ENCODE data around the gene POU6F2. TPM values are rescaled to one million over a fixed set of nuclear protein-coding genes. Genes with fewer than 3 reads are reported as not detected.

The POU6F2 gene
- total RNA-seq, 4 donors from 2014 or later, result 0.31 to 0.66 TPM; not detected in 2

DNA sequence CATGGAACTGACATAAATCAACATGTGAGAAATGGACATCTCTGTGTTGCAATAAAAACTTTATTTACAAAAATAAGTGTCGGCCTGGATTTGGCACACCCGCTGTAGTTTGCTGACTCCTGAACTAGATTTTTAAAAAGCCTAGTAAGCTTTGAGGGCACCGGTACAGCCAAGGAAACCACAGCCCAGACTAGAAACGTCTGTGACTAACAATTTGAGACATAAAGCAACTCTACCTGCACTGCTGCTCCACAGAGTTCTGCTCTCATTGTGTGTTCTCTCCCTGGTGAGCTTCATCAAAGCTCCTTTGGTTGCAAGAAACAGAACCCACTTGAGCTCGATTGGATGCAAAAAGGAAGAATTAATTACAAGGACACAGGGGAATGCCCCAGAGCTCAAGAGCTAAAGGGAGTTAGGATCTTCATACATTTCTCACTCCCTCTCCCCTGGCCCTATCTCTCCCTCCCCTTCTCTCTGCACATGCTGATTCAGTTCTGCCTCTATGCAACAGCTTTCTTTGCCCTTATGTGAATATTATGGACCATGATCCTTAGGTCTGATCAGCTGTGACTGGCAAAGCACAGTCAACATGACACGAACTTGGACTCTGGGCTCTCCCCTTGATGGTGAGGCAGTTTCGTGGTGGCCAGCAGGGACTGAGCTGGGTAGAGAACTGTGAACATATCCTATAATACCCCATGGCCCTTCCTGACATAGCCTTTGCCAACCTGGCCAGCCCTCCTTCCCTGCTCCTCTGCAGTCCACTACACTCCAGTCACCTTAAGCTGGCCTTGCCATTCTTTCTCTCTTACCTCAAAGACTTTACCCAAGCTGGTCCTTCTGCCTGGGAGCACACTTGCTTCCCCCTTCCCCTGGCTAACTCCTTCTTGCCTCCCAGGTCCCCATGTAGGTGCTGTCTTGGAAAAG, 511.0 kb downstream of the POU6F2 start:
- H3K27ac ChIP-seq, result no peak overlapping the region
- H3K36me3 ChIP-seq, result no peaks in the 10 kb centered on the region
- no peaks in the 10 kb centered on the region for H3K27me3 ChIP-seq
- no peak for ATAC-seq
- no peaks in the 10 kb centered on the region for H3K9me3 ChIP-seq
- no peaks in the 10 kb centered on the region for H3K4me1 ChIP-seq
- WGBS, 2 donors (ENCODE audit: low coverage in 1 of 2), result 40 to 65% methylated on average over 1 to 5 of the region's 7 CpGs
- H3K4me3 ChIP-seq, result no peak overlapping the region
- TF ChIP-seq, protein P1, sequence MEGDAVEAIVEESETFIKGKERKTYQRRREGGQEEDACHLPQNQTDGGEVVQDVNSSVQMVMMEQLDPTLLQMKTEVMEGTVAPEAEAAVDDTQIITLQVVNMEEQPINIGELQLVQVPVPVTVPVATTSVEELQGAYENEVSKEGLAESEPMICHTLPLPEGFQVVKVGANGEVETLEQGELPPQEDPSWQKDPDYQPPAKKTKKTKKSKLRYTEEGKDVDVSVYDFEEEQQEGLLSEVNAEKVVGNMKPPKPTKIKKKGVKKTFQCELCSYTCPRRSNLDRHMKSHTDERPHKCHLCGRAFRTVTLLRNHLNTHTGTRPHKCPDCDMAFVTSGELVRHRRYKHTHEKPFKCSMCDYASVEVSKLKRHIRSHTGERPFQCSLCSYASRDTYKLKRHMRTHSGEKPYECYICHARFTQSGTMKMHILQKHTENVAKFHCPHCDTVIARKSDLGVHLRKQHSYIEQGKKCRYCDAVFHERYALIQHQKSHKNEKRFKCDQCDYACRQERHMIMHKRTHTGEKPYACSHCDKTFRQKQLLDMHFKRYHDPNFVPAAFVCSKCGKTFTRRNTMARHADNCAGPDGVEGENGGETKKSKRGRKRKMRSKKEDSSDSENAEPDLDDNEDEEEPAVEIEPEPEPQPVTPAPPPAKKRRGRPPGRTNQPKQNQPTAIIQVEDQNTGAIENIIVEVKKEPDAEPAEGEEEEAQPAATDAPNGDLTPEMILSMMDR (IDR thresholded peaks at IDR 0.05), result no peak
- TF ChIP-seq POLR2A (IDR thresholded peaks at IDR 0.05) (no peak), POLR2AphosphoS5 (IDR thresholded peaks at IDR 0.05) (no peak), EP300 (IDR thresholded peaks at IDR 0.05) (no peak)

DNA sequence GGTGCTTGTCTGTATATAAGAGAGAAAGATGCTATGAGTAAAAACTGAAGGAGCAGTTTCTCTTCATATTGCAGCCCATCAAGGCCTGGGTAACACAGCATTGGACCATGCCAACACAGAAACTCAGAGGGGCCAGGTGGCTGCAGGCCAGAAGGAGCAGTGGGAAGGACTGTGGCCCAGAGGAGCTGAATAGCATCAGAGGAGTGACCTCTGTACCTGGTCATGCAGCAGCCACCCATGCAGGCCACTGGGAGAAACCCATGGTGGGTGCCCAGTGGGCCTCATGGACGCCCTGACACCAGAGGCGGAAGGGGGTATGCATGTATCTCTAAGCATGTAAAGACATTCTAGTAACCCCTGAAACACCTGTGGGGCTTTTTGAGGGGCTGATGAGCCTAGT, 512.6 kb downstream of the POU6F2 start:
- H3K36me3 ChIP-seq, result no peaks in the 10 kb centered on the region
- no peaks in the 10 kb centered on the region for H3K27me3 ChIP-seq
- 80% methylated on average over 1 of the region's 2 CpGs; no CpG with 5 or more reads in 1 of the 2 donors for WGBS, 2 donors (ENCODE audit: low coverage in 1 of 2)
- no peaks in the 10 kb centered on the region for H3K9me3 ChIP-seq
- TF ChIP-seq POLR2AphosphoS5 (IDR thresholded peaks at IDR 0.05) (no peak), POLR2A (IDR thresholded peaks at IDR 0.05) (no peak)
- TF ChIP-seq, protein P1 (IDR thresholded peaks at IDR 0.05), result no peak
- H3K4me1 ChIP-seq, result no peaks in the 10 kb centered on the region
- H3K4me3 ChIP-seq, result no peak overlapping the region
- no peak overlapping the region for H3K27ac ChIP-seq
- ATAC-seq, result no peak

DNA sequence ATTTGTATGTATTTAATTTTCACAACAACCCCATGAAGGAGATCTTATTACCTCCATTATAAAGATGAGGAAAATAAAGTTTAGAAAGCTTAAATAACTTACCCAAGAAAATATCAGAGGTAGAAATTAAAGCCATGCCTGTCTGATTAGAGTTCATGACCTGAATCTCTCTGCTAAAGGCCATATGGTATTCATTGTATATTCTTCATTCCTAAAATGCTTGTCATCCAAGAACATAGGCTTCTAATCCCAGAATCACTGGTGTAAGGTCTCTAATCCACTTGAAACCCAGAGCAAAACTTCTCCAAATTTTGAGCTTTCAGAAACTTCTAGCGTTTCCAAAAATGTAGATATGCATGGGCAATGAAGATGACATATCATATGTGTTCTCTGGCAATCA, 516.2 kb downstream of the POU6F2 start:
- no peak overlapping the region for H3K4me3 ChIP-seq
- TF ChIP-seq POLR2AphosphoS5 (IDR thresholded peaks at IDR 0.05) (no peak), EP300 (IDR thresholded peaks at IDR 0.05) (no peak), POLR2A (IDR thresholded peaks at IDR 0.05) (no peak)
- TF ChIP-seq, protein P1 (IDR thresholded peaks at IDR 0.05), result no peak
- H3K4me1 ChIP-seq, result no peaks in the 10 kb centered on the region
- H3K27ac ChIP-seq, result no peak overlapping the region
- 50 to 80% methylated on average over 1 of the region's 1 CpG for WGBS, 2 donors (ENCODE audit: low coverage in 1 of 2)
- H3K36me3 ChIP-seq, result no peaks in the 10 kb centered on the region
- ATAC-seq, result no peak
- H3K27me3 ChIP-seq, result no peaks in the 10 kb centered on the region
- H3K9me3 ChIP-seq, result no peaks in the 10 kb centered on the region

DNA sequence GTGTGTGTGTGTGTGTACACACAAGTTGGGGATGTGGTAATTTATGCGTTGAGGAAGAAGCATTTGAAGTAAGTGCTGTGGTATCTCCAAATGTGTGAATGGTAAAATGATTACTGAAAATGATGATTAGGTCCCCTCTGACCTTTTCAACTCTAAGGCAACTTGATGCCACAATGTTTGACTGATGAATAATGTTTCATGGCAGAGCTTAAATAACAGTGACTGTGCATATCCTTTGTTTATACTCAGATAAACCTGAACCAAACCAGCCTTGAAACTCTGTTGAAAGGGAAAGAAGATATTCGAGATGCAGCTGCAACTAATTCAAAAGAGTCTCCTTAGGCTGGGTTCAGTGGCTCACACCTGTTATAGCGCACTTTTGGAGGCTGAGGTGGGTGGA, 523.6 kb downstream of the POU6F2 start:
- WGBS, 2 donors (ENCODE audit: low coverage in 1 of 2), result 54 to 57% methylated on average over 2 to 3 of the region's 3 CpGs
- no peaks in the 10 kb centered on the region for H3K4me1 ChIP-seq
- no peaks in the 10 kb centered on the region for H3K36me3 ChIP-seq
- H3K27ac ChIP-seq, result no peak overlapping the region
- H3K4me3 ChIP-seq, result no peak overlapping the region
- ATAC-seq, result no peak
- no peaks in the 10 kb centered on the region for H3K9me3 ChIP-seq
- TF ChIP-seq POLR2A (IDR thresholded peaks at IDR 0.05), result no peak
- no peak for TF ChIP-seq EP300 (IDR thresholded peaks at IDR 0.05)
- TF ChIP-seq, protein P1 (IDR thresholded peaks at IDR 0.05), result no peak
- no peak for TF ChIP-seq POLR2AphosphoS5 (IDR thresholded peaks at IDR 0.05)
- no peaks in the 10 kb centered on the region for H3K27me3 ChIP-seq

DNA sequence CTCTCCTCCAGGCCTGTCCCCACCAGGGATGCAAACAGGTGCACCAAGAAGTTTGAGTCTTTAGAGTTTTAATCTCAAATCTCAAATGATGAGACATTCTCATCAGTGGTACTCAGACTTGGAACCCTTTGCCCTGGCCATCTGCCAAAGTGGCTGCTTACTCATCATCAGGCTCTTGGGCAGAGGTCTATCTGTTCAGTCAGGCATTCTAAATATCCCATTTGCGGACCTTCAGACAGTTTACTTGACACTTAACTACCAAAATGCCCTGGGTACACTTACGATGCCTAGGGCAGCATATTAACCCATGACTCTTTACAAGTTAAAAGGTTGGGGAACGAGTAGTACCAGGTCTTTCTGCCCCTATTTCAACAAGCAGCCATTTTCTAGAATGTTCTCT, 527.3 kb downstream of the POU6F2 start:
- ATAC-seq, result no peak
- Histone ChIP-seq H3K4me3 (no peak overlapping the region), H3K27me3 (no peaks in the 10 kb centered on the region), H3K9me3 (no peaks in the 10 kb centered on the region), H3K36me3 (no peaks in the 10 kb centered on the region), H3K27ac (no peak overlapping the region), H3K4me1 (no peaks in the 10 kb centered on the region)
- WGBS, 2 donors (ENCODE audit: low coverage in 1 of 2), result 56 to 57% methylated on average over 3 of the region's 3 CpGs
- TF ChIP-seq, protein P1 (IDR thresholded peaks at IDR 0.05), result no peak
- TF ChIP-seq POLR2AphosphoS5 (IDR thresholded peaks at IDR 0.05) (no peak), POLR2A (IDR thresholded peaks at IDR 0.05) (no peak), EP300 (IDR thresholded peaks at IDR 0.05) (no peak)
